ENCODE results near the gene ARID4B.
"Not testable (repeated sequence)": the region's sequence is repeated elsewhere in the genome, so short reads cannot be mapped to it uniquely, and the experiment has no call there.

The ARID4B gene

DNA sequence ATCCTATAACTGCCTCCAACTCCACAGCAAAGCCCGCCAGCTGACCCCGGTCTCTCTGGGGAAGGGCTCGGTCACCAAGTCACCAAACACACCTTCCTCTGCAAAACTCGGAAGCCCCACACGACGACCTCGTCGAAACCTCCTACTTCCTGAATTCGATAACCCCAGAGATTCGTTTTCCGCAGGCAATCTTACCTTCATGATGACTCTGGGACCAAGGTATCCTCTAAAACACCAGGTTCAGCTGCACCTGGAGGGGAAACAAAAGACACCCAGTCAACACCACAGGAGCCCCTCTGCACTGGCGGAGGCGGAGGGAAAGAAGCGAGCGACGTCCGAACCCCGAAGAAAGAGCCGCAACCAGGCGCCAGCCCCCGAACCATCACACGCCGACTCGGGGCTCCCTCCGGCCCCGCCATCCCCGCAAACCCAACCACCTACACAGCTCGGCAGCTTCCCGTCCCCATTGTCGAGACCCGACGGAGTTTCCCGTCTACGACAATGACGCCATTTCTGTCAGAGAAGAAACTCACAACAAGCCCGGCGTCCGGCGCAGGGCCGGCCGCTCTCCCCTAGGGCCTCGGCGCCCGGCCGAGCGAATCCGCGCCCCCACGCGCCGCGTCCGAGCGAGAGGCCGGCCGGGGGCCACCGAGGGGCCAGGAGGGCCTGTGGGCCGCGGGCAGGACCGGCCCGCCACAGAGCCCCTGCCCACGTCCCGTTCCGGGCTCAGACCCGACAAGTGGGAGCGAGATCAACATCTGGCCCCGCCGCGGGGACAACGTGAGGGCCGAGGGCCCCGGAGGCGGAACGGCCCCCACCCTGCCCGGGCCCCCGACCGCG is 1.0 kb downstream of the ARID4B start:
- peak; percentile 68 to 71 for DNase-seq

DNA sequence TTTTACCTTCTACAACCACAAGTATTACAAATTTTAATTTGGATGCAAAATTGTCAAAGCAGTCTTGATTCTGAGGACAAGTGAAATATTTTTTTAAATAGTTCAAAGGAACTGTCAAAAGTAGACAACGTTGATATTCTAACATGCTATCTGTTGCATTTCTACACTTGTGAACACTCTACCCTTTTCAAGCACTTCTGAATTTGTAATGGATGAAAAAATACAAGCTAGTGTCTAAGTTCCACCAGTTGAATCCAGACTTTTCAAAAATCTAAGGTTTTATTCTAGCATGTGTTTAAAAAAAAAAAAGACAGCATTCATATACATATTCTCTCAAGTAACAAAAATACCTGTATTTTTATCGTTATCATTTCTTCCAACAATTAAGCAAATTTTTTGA is 2.1 kb downstream of the ARID4B start:
- DNase-seq, result no peak

DNA sequence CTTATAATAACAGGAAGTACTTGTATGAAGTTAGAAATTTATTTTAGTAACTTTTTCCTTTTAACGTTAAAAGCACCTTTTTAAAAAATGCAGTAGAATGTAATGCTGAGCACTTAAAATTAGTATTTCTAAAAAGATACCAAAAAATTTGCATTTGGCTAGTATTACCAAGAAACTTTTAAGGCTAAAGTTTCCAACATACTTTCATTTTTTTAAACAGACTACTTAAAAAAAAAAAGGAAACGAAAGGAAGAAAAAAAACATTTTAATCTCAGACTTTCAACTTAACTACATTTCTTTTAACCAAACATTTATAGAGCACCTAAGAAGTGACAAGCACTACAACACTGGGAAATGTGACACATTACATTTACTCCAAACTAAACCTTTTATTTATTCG is 2.8 kb downstream of the ARID4B start:
- DNase-seq, result no peak

DNA sequence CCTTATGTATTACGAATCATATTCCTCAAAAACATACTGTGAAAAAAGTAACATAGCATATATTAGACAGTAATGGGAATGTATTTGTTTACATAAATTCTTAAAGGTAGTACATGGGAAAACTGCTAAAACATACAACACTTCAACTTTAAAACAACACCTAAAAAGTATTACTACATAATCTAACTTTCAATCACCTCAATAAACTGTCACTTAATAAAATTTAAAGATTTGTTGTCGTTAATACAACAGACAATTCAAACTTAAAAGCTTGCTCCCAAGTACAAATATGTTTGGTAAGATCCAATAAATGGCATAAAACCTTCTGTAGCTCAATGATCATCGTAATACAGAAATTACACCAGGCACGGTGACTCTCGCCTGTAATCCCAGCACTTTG is 3.7 kb downstream of the ARID4B start:
- no peak for DNase-seq

DNA sequence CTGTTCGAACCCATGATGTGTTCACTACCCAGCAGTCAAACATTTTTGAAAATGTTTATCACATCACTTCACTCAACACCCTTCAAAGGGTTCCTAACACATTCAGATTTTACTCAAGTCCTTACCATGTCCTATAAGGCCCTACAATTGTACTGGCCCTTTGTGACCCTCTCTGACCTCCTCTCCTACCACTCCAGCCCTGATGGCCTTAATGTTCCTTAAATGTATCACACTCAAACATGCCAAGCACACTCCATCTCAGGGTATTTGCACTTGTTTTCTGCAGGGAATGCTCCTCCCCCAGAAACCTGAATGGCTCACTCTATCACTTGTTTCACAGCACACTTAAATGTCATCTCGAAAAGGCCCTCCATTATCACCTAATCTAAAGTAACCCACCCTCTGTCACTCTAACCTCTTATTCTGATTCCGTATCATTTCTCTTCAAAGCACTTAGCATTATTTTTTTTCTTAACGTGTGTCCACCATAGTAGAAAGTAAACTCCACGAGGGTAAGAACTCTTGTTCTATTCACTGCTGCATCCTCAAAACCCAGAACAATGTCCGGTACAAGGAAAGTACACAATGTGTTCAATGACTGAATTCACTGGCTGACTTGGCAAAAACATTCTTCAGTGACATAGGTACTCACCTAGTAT is 7.3 kb downstream of the ARID4B start:
- no peak for DNase-seq

DNA sequence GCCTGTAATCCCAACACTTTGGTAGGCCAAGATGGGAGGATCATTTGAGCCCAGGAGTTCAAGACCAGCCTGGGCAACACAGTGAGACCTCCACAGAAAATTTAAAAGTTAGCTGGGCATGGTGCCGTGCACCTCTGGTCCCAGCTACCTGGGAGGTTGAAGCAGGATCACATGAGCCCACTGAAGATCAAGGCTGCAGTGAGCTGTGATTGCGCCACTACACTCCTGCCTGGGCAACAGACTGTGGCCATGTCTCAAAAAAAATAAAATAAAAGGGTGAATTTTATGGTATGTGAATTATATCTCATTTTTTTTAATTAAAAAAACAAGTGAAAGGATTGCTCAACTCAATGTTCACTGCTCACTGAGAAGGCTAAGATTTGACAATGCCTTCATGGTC is 8.7 kb downstream of the ARID4B start:
- DNase-seq, result no peak

DNA sequence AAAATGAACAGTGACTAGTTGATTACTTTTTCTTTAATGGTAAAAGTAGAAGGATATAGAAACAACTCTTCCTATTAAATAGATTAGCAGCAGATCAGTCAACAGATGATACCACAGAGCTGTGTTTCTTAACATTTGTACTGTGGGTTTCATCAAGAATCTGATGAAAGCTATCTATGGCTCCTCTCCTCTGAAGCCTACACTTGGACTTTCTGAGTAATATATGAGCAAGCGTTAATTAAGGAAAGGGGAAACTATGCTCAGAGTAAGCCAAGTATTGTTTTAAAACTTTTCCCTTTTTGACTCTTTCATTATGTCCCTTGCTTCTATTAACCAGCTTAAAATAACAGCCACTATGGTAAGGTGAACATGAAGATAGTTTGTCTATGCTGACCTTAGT is 10.8 kb downstream of the ARID4B start:
- no peak for DNase-seq

DNA sequence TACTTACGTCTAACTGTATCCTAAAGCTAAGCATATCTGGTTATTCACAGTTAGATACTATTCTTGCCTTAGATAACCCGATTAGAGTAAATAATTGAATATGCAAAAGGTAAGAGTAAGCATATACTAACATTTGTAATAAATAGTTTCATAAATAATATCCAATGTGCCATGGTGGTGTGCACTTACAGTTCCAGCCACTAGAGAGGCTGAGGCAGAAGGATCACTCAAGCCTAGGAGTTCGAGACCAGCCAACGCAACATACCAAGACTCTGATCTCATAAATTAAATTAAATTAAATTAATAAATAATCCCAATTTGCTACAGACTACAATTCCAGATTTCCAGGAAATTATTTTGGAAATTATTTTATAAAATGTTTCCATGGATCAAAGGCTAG is 12.2 kb downstream of the ARID4B start:
- DNase-seq, result no peak

DNA sequence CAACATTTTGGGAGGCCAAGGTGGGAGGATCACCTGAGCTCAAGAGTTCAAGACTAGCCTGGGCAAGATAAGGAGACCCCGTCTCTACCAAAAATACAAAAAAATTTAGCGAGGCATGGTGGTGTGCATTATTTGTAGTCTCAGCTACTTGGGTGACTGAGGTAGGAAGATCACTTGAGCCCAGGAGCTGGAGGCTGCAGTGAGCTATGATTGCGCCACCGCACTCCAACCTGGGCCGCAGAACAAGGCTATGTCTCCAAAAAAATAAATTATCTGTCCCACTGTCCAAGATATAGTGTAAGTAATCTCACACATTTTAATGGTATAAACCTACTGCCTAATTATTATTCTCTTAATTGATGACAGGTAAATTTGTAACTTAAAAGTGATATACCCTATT is 12.8 kb downstream of the ARID4B start:
- no peak for DNase-seq

DNA sequence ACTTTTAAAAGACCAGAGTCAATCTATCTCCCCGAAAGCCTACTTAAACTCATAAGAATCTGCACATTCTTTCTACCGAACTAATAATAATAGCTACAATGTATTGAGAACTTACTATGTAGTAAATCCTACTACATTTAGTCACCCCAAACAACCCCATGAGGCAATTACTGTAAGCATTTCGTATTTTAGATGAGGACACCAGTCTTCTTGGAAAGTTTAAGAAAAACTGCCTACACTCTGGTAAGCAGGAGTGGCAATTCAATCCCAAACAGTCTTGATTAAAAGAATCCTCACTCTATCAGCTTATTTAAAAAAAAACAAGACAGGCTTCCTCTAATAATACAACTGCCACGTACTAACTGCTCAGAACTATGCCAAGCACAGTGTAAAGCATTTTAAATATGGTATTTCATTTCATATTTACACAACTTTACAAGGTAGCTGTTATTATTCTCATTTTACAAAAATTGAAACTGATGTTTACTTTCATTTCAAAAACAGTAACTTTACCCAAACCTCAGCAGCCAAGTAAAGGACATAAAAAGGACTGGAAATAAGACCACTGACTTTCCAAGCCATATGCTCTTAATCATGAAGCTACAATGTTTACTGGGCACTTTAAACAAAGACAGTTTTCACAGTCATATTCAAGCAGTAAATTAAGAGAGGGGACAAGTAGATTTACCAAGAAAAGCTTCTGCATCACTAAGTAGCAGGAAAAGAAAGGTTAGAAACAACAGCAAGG is 13.9 kb downstream of the ARID4B start:
- DNase-seq, result no peak

DNA sequence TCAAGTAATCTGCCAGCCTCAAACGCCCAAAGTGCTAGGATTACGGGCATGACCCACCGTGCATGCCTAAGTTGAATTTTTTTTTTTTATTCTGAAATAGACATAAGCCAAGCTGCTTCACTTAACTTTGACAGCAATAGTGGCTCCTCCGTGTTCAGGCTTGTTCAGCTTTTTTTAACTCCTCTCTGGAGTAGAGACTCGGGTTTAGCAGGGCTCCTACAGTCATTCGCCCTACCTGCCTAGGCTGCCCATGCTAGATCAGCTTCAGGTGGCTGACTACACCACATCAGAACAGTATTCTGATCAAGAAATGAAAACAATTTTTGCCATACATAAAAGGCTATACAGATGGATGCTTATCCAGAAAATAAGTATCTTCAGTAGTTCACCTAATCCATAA is 14.7 kb downstream of the ARID4B start:
- DNase-seq, result no peak

DNA sequence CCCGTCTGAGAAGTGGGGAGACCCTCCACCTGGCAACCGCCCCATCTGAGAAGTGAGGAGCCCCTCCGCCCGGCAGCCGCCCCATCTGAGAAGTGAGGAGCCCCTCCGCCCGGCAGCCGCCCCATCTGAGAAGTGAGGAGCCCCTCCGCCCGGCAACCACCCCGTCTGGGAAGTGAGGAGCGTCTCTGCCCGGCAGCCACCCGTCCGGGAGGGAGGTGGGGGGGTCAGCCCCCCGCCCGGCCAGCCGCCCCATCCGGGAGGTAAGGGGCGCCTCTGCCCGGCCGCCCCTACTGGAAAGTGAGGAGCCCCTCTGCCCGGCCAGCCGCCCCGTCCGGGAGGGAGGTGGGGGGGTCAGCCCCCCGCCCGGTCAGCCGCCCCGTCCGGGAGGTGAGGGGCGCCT is 18.8 kb downstream of the ARID4B start:
- not testable (repeated sequence) for DNase-seq

DNA sequence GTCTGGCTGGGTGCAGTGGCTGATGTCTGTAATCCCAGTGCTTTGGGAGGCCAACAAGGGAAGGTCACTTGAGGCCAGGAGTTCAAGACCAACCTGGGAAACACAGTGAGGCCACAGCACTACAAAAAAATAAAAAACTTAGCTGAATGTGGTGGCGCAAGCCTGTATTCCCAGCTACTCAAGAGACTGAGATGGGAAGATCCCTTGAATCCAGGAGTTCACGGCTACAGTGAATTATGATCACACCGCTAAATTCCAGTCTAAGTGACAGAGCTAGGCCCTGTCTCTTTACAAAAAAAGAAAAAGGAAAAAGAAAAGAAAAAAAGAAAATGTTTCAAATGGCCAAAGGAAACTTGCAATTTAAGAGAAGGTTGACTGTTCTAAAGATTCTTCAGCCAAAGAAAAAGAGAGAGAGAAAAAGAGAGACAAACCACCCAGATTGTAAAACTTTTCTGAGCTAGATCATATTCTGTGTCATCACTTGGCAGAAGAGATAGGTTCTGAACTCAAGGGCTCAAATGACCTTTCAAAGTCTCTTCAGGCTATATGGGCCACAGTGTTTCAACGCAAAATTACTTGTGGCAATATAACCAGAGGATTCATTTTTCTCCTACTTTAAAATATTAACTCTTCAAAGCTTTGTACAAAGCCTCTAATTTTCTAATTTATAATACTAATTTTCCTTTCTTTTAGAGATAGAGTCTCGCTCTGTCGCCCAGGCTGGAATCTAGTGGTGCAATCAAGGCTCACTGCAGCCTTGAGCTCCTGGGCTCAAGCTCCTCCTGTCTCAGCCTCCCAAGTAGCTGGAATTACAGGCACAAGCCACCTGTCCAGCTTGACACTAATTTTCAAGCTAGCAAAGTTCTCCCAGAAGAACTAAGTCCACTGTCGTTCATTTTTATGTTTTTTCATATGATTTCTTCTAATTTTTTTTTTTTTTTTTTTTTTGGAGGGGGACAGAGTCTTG is 20.5 kb downstream of the ARID4B start:
- no peak for DNase-seq

DNA sequence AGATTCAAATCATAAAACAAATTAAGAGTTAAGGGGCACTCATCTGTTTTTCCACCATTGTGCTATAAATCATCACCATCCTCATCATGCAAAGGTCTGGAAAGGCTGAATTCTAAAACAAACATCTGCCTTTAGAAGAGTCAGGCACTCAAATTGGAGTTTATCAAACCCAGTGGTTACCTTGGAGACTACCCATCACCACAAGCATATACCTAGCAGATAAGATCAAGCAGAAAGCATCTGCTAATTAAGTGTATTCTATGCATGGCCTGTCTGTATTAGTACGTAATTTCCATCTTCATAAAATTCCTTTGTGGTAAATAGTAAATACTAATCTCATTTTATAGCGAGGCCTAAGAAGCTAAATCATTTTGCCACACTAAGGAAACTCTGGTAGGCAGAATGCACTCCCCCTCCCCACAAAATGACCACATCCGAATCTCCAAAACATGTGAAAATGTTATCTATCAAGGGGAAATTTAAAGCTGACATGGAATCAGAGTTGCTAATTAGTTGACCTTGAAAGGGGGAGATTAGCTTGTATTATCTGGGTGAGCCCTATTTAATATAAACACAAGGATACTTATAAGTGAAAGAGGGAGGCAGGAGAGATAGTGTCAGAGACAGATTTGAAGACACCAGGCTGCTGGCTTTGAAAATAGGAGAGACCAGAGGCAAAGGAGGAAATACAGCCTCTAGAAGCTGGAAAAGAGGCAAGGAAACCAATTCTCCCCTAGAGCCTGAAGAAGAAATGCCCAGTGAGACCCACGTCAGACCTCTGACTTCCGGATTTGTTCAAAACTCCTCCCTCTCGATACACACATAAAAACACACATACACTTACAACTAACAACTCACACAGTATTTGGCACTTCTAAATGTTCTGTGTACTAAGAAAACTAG is 23.2 kb downstream of the ARID4B start:
- DNase-seq, result peak; percentile 34 to 77

DNA sequence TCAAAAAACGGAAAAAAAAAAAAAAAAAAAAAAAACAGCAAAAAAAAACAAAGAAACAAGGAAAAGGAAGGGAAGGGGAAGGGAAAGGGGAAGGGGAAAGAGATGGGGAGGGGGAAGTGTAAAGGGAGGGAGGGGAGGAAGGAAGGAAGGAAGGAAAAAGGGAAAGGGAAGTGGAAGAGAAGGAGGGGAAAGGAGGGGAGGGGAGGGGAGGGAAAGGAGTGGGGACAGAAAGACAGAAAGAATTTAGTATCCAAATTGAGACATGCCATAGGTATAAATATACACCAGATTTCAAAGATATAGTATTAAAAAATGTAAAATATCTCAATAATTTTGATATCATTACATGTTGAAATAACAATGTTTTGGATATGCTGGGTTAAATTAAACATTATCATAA is 25.8 kb downstream of the ARID4B start:
- DNase-seq, result no peak

DNA sequence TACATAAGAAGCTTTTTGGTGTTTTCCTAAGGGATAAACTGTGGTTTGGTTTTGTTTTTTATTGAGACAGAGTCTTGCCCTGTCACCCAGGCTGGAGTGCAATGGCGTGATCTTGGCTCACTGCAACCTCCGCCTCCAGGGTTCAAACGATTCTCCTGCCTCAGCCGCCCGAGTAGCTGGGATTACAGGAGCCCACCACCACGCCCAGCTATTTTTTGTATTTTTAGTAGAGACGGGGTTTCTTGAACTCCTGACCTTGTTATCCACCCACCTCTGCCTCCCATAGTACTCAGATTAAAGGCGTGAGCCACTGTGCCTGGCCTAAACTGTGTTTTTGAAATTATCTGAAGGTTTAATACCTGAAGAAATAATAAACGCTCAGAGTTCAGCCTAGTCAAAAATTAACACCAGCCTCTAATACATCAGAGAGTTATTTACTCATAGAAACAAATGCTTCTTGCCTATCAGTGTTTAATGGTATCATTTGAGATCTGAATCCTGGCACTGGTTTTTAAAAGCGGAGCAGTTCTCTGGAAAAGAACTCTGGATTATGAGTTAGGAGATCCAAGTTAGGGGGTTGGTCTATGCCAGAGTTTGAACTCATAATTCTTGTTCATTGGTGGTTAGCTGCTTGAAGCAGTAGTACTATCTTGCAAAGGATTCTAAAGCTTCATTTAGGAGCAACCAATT is 28.7 kb downstream of the ARID4B start:
- DNase-seq, result no peak

DNA sequence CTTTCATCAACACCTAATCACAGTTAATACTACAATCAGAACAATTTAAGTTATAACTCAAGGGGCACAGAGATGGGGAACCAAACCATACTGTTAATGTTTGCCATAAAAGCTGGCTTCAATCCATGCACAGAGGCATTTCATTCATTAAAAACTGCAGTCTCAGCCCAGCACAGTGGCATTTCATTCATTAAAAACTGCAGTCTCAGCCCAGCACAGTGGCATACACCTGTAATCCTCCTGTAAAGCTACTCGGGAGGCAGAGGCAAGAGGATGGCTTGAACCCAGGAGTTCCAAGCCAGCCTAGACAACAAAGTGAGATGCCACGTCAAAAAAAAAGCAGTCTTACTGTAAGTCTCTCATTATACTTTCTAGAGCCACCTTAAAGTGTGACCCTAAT is 29.2 kb downstream of the ARID4B start:
- no peak for DNase-seq

DNA sequence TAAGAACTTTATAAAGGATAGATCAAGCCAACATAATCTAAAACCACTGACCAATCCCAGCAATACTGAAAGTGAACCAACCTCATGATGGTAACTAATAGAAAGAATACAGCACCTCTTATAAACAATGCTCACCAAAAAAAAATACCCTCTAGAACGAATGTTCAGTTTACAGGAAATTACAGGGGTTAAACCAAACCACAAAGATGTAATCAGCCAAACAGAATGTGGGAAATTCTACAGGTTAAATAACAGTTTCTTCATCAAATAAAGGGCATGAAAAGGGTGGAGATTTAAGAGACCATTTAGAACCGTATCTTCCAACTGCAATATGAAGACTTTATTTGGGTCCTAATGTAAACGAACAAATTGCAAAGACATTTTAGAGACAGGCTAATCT is 30.4 kb downstream of the ARID4B start:
- DNase-seq, result peak in 1 of 2 donors; percentile 81

DNA sequence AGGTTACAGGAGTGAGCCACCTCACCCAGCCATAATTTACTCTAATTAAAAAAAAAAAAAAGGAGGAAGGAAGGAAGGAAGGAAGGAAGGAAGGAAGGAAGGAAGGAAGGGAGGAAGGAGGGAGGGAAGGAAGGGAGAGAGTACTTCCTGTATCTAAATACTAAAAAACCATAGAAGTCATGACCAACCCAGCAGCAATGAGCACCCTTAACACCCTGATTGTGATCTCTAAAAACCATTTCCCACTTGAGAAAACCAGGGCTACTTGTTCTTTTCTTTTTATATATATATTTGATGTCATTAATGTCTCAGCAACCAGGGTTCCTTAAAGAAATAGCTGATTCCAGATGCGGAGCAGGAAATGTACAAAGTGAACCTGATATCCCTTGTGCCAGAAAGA is 31.2 kb downstream of the ARID4B start:
- DNase-seq, result peak in 1 of 2 donors; percentile 41

DNA sequence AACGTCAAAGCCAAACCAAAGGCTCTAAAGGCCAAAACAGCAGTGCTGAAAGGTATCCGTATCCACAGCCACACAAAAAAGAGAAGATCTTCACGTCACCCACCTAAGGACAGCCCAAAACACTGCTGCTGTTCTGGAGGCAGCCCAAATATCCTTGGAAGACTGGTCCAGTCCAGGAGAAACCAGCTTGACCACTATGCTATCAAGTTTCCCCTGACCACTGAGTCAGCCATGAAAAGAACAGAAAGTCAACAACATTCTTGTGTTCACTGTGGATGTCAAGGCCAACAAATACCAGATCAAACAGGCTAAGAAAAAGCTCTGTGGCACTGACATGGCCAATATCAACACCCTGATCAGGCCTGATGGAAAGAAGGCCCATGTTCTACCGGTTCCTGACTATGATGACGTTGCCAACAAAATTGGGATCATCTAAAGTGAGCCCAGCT is 32.1 kb downstream of the ARID4B start:
- DNase-seq, result no peak

All from CD4-positive, alpha-beta T cell treated with Interleukin-1 beta for 1 hour (primary cell).